ENCODE data around the gene CCDC71.

CCDC71 gene

GRCh38 chr3:49171119-49171774 is 5.1 kb upstream of the CCDC71 start, which contains the start of gene KLHDC8B (continued):
- TF ChIP-seq SP7 (tag by site-specific recombination; IDR thresholded peaks at IDR 0.05) = peak; percentile 80
- peak; percentile 55 for TF ChIP-seq GLIS2 (tag by site-specific recombination; IDR thresholded peaks at IDR 0.05)
- peak; percentile 83; the same call in 1 of the 2 replicates for TF ChIP-seq ZBTB10 (tag by site-specific recombination; IDR thresholded peaks at IDR 0.05)
- TF ChIP-seq ZBTB1 (tag by site-specific recombination; IDR thresholded peaks at IDR 0.05) = no peak
- peak; percentile 98 for TF ChIP-seq ZBTB17 (tag by site-specific recombination; IDR thresholded peaks at IDR 0.05)
- TF ChIP-seq ZNF76 (tag by site-specific recombination; IDR thresholded peaks at IDR 0.05; ENCODE audit: borderline replicate concordance, low read depth) = peak; percentile 47; the same call in 1 of the 2 replicates
- peak; percentile 38; the same call in 1 of the 2 replicates for TF ChIP-seq ZNF398 (tag by site-specific recombination; IDR thresholded peaks at IDR 0.05)
- TF ChIP-seq TRIM28 (IDR thresholded peaks at IDR 0.05; ENCODE audit: borderline replicate concordance, low read length) = 0 out of 2 replicates have a peak, but pooled peaks have one; percentile 12
- no peak for TF ChIP-seq INSM2 (tag by site-specific recombination; IDR thresholded peaks at IDR 0.05)
- peak; percentile 44; the same call in 1 of the 2 replicates for TF ChIP-seq ZNF610 (tag by site-specific recombination; IDR thresholded peaks at IDR 0.05; ENCODE audit: borderline replicate concordance)
- TF ChIP-seq ZSCAN5A (tag by site-specific recombination; IDR thresholded peaks at IDR 0.05) = peak; percentile 75; the same call in 1 of the 2 replicates
- 0 out of 2 replicates have a peak, but pooled peaks have one; percentile 14 for TF ChIP-seq ZNF518A (tag by site-specific recombination; conservative IDR thresholded peaks at IDR 0.05; ENCODE audit: low read depth)
- peak; percentile 55; the same call in 1 of the 2 replicates for TF ChIP-seq ZNF843 (tag by site-specific recombination; IDR thresholded peaks at IDR 0.05)
- TF ChIP-seq ZNF423 (tag by site-specific recombination; IDR thresholded peaks at IDR 0.05) = peak; percentile 49; the same call in 1 of the 2 replicates
- TF ChIP-seq AEBP2 (tag by site-specific recombination; IDR thresholded peaks at IDR 0.05; ENCODE audit: borderline replicate concordance) = no peak
- TF ChIP-seq ZNF629 (tag by site-specific recombination; IDR thresholded peaks at IDR 0.05) = peak; percentile 55; the same call in 1 of the 2 replicates
- 0 out of 2 replicates have a peak, but pooled peaks have one; percentile 60 for TF ChIP-seq ZBTB6 (tag by site-specific recombination; IDR thresholded peaks at IDR 0.05)
- TF ChIP-seq ZNF639 (tag by site-specific recombination; IDR thresholded peaks at IDR 0.05) = peak; percentile 23; the same call in 1 of the 2 replicates

Measured in HEK293 (cell line).